HL-60 (cell line): ENCODE results near the gene DLG5.

Experiments used
- DNase-seq, 2 experiments: peaks; one replicate each; pipeline ENCODE4 v3.0.0-alpha.2; 2010 to 2020; ENCODE audit warnings: low read depth in 1 of 2, low spot score in 1 of 2
- H3K27ac ChIP-seq: fragments of 250-450 bp; sonication (Bioruptor Pico); replicated peaks from 2 replicates; pipeline ENCODE4 v1.5.1; 2020; ENCODE audit warnings: mild to moderate bottlenecking, moderate library complexity
- H3K27me3 ChIP-seq: fragments of 250-450 bp; sonication (Bioruptor Pico); 2 replicates; pipeline ENCODE4 v1.5.1; 2021; ENCODE audit warnings: mild to moderate bottlenecking, moderate library complexity; ENCODE audit not compliant: insufficient read depth, poor library complexity, severe bottlenecking
- H3K4me3 ChIP-seq: replicated peaks from 2 replicates; pipeline ENCODE4 v1.5.1; 2011; ENCODE audit warnings: mild to moderate bottlenecking, control low read depth, low read length; ENCODE audit not compliant: insufficient read depth
- GABPA ChIP-seq: IDR thresholded peaks from 2 replicates; pipeline ENCODE4 v1.6.1; 2012; ENCODE audit warnings: low read depth
- POLR2AphosphoS5 ChIP-seq: IDR thresholded peaks from 2 replicates; pipeline ENCODE4 v1.6.1; 2012; ENCODE audit warnings: low read depth
- SPI1 ChIP-seq: IDR thresholded peaks from 2 replicates; pipeline ENCODE4 v1.6.1; 2012; ENCODE audit warnings: low read depth, mild to moderate bottlenecking, borderline replicate concordance
- TF ChIP-seq, protein P1 (sequence below): IDR thresholded peaks from 2 replicates; pipeline ENCODE4 v1.6.1; 2012; ENCODE audit warnings: low read depth; ENCODE audit not compliant: insufficient replicate concordance
- TF ChIP-seq, protein P2 (sequence below): IDR thresholded peaks from one replicate; pipeline ENCODE4 v1.5.1; 2011; ENCODE audit warnings: low read length, control low read depth, inconsistent platforms; ENCODE audit not compliant: insufficient read depth

The DLG5 gene

DNA sequence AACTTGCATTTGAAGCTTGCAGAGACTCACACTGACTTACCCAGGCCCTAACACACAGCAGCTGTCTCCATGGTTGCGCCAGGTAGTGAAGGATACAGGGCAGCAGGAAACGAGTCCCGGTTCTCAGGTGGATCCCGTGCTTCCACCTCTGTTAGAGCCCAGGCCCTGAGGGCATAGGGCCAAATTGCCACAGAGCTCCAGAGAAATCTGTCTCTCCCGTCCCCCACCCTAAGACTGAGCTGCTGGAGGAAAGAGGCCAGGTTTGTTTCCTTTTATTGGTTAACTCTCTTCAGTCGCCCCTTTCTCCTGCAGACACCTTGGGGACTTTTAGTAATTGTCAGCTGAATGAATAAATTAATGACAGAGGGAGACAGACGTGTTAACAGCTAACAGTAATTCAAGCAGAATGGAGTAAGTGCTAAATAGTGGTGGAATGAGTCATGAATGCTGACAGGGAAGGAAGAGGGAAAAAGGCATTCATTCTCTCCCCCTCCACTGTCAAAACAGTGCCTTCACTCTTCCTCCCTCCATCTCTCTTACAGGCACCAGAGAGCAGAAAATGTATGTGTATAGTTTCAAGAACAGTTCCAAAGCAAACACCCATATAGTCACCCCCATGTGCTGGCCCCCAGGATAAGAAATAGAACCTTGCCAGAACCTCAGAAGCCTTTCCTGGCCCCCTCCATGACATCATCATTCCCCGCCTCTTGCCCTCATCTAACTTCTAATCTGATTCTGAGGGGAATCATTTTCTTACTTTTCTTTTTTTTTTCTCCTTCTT lies 16.8 kb upstream of the DLG5 start:
- Histone ChIP-seq H3K4me3 (no peak overlapping the region), H3K27me3 (no peaks in the 10 kb centered on the region), H3K27ac (no peak overlapping the region)
- TF ChIP-seq, protein P1, sequence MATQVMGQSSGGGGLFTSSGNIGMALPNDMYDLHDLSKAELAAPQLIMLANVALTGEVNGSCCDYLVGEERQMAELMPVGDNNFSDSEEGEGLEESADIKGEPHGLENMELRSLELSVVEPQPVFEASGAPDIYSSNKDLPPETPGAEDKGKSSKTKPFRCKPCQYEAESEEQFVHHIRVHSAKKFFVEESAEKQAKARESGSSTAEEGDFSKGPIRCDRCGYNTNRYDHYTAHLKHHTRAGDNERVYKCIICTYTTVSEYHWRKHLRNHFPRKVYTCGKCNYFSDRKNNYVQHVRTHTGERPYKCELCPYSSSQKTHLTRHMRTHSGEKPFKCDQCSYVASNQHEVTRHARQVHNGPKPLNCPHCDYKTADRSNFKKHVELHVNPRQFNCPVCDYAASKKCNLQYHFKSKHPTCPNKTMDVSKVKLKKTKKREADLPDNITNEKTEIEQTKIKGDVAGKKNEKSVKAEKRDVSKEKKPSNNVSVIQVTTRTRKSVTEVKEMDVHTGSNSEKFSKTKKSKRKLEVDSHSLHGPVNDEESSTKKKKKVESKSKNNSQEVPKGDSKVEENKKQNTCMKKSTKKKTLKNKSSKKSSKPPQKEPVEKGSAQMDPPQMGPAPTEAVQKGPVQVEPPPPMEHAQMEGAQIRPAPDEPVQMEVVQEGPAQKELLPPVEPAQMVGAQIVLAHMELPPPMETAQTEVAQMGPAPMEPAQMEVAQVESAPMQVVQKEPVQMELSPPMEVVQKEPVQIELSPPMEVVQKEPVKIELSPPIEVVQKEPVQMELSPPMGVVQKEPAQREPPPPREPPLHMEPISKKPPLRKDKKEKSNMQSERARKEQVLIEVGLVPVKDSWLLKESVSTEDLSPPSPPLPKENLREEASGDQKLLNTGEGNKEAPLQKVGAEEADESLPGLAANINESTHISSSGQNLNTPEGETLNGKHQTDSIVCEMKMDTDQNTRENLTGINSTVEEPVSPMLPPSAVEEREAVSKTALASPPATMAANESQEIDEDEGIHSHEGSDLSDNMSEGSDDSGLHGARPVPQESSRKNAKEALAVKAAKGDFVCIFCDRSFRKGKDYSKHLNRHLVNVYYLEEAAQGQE, result no peak
- TF ChIP-seq SPI1, result no peak
- TF ChIP-seq GABPA, result no peak
- TF ChIP-seq, protein P2, sequence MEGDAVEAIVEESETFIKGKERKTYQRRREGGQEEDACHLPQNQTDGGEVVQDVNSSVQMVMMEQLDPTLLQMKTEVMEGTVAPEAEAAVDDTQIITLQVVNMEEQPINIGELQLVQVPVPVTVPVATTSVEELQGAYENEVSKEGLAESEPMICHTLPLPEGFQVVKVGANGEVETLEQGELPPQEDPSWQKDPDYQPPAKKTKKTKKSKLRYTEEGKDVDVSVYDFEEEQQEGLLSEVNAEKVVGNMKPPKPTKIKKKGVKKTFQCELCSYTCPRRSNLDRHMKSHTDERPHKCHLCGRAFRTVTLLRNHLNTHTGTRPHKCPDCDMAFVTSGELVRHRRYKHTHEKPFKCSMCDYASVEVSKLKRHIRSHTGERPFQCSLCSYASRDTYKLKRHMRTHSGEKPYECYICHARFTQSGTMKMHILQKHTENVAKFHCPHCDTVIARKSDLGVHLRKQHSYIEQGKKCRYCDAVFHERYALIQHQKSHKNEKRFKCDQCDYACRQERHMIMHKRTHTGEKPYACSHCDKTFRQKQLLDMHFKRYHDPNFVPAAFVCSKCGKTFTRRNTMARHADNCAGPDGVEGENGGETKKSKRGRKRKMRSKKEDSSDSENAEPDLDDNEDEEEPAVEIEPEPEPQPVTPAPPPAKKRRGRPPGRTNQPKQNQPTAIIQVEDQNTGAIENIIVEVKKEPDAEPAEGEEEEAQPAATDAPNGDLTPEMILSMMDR, result no peak
- TF ChIP-seq POLR2AphosphoS5, result no peak
- no peak for DNase-seq

DNA sequence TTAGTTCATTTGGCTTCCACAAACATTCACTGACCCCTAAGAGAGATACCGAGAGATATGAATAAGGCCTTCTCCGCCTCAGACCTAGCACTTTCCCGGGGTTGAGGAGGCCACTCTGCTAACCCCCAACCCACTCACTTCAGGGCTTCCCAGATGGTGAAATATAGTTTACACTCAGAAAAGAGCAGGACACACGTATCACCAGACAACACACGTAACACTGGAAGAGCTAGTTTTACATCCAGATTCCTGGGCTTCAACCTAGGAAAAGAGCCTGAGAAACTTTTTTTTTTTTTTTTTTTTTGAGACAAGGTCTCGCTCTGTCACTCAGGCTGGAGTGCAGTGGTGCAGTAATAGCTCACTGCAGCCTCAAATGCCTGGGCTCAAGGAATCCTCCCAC lies 15.2 kb upstream of the DLG5 start:
- Histone ChIP-seq H3K4me3 (no peak overlapping the region), H3K27ac (no peak overlapping the region), H3K27me3 (no peaks in the 10 kb centered on the region)
- DNase-seq, result no peak
- TF ChIP-seq, protein P2, result no peak
- TF ChIP-seq SPI1 (no peak), POLR2AphosphoS5 (no peak)
- TF ChIP-seq, protein P1, result no peak

DNA sequence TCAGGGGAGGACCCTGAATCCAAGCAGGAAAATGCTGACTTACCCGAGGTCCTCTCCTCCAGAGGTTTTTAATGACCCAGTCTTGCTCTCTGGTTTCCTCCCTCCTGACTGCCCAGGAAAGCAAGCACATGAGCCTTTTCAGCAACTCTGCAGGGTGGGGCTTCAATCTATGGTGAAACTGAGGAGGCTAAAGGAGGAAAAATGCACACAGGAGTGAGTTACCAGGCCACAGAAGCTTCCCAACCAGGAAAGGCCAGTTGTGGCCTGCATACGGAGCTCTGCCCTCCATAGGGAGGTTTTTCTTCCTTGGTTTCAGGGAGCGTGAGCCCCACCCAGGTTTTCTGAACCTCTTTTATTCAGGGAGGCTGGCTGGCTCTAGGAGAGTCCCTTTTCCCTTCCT lies 14.1 kb upstream of the DLG5 start:
- DNase-seq, result no peak
- no peaks in the 10 kb centered on the region for H3K27me3 ChIP-seq
- H3K4me3 ChIP-seq, result no peak overlapping the region
- H3K27ac ChIP-seq, result no peak overlapping the region
- TF ChIP-seq, protein P2, result no peak
- no peak for TF ChIP-seq SPI1
- no peak for TF ChIP-seq POLR2AphosphoS5
- no peak for TF ChIP-seq GABPA
- TF ChIP-seq, protein P1, result no peak
